Measurements from ENCODE around the gene ADD1. TPM values are rescaled to one million over a fixed set of nuclear protein-coding genes. Genes with fewer than 3 reads are reported as not detected.

The ADD1 gene
- total RNA-seq, 6 experiments from 2014 or later, result 94.4 to 120 (median 103) TPM

- no peak overlapping the region for H3K27ac ChIP-seq
- DNase-seq, result no peak
- WGBS (ENCODE audit: insufficient coverage, low coverage, low lambda C conversion rate, missing lambda C conversion rate), result 76% methylated on average over 2 of the region's 3 CpGs
- no peak overlapping the region for H3K4me3 ChIP-seq
- no peak for TF ChIP-seq CTCF (IDR thresholded peaks at IDR 0.05)
- TF ChIP-seq POLR2A (IDR thresholded peaks at IDR 0.05), result no peak
- ATAC-seq, result no peak
- intact Hi-C loops (cut with DNase I), result no loop called here
- H3K36me3 ChIP-seq, result no peaks in the 10 kb centered on the region
- no peaks in the 10 kb centered on the region for H3K9me3 ChIP-seq
- no peaks in the 10 kb centered on the region for H3K27me3 ChIP-seq
- H3K4me1 ChIP-seq, result peaks cover 0 to 4% (median 0%) of the 10 kb centered on the region in 4 donors
Measured at GRCh38 chr4:2968381-2968780, 124.7 kb downstream of the ADD1 start.

- intact Hi-C loops (cut with DNase I), result loop anchor here in 1 of 2 donors (10.0 kb wide), 1 partner anchor 64 kb away; no protein-coding TSS in a partner anchor
- Histone ChIP-seq H3K9me3 (no peaks in the 10 kb centered on the region), H3K4me1 (no peaks in the 10 kb centered on the region), H3K27ac (no peak overlapping the region), H3K27me3 (no peaks in the 10 kb centered on the region), H3K4me3 (no peak overlapping the region), H3K36me3 (no peaks in the 10 kb centered on the region)
- 90% methylated on average over 3 of the region's 3 CpGs for WGBS (ENCODE audit: insufficient coverage, low coverage, low lambda C conversion rate, missing lambda C conversion rate)
- DNase-seq (no peak), ATAC-seq (no peak)
- TF ChIP-seq POLR2A (IDR thresholded peaks at IDR 0.05) (no peak), CTCF (IDR thresholded peaks at IDR 0.05) (no peak)
Measured at GRCh38 chr4:2971275-2971674, 127.6 kb downstream of the ADD1 start.

GRCh38 chr4:2977211-2978088 lies 133.8 kb downstream of the ADD1 start:
- DNase-seq (no peak), ATAC-seq (no peak)
- 81% methylated on average over 13 of the region's 14 CpGs for WGBS (ENCODE audit: insufficient coverage, low coverage, low lambda C conversion rate, missing lambda C conversion rate)
- Histone ChIP-seq H3K36me3 (no peaks in the 10 kb centered on the region), H3K27me3 (no peaks in the 10 kb centered on the region), H3K9me3 (no peaks in the 10 kb centered on the region), H3K4me1 (no peaks in the 10 kb centered on the region), H3K27ac (no peak overlapping the region), H3K4me3 (no peak overlapping the region)
- no peak for TF ChIP-seq CTCF (IDR thresholded peaks at IDR 0.05)
- TF ChIP-seq POLR2A (IDR thresholded peaks at IDR 0.05), result no peak
- intact Hi-C loops (cut with DNase I), result loop anchor here in 1 of 2 donors (10.0 kb wide), 1 partner anchor 57 kb away; no protein-coding TSS in a partner anchor

Other genes with a start within 250 kb of the ADD1 start
- gene TNIP2, start 87.5 kb upstream of the ADD1 start, total RNA-seq, result 10 to 100 TPM in 5 of 6 experiments, 1 to 10 TPM in 1; 9.7 to 40.6 (median 18.8) TPM
- gene SH3BP2, start 50.8 kb upstream of the ADD1 start, total RNA-seq, result 10 to 100 TPM; 34.9 to 51.8 (median 40.7) TPM
- gene NOP14, start 119.6 kb downstream of the ADD1 start, total RNA-seq, result 10 to 100 TPM; 16.1 to 24.7 (median 19.5) TPM
- gene GRK4, start 119.7 kb downstream of the ADD1 start, total RNA-seq, result 1 to 10 TPM; 1.0 to 4.3 (median 2.8) TPM
- not detected for gene HTT-AS, start 230.7 kb downstream of the ADD1 start, total RNA-seq
- gene HTT, start 230.8 kb downstream of the ADD1 start, total RNA-seq, result 10 to 100 TPM; 25.5 to 37.8 (median 30.3) TPM

All from right lobe of liver (tissue), 6 donors.